Kidney (tissue), 14 donors: ENCODE results near the gene FRMD4A. TPM values are rescaled to one million over a fixed set of nuclear protein-coding genes. Genes with fewer than 3 reads are reported as not detected.

Source experiments
- DNase-seq, 5 donors: peaks; one replicate each; pipeline ENCODE4 v3.0.0-alpha.2; 2013 to 2020
- FAIRE-seq: peaks from 2 replicates; lab custom pipeline; 2012; peaks lifted over from hg19 to GRCh38; lab: Jason Lieb, UNC
- H3K27ac ChIP-seq, 2 donors: one replicate each; pipeline ENCODE4 v1.7.0; 2013; ENCODE audit warnings: low read depth in 2 of 2, low read length in 2 of 2, inconsistent platforms in 1 of 2
- H3K27me3 ChIP-seq: one replicate; pipeline ENCODE4 v1.7.1; 2013; ENCODE audit warnings: low read length, inconsistent platforms; ENCODE audit not compliant: control insufficient read depth, insufficient read depth
- H3K36me3 ChIP-seq, 3 donors: one replicate each; pipeline versions ENCODE4 v1.7.0 to v1.7.1; 2013; ENCODE audit warnings: low read length in 3 of 3, control low read depth in 1 of 3, inconsistent platforms in 1 of 3; ENCODE audit not compliant: insufficient read depth in 3 of 3, control insufficient read depth in 2 of 3
- H3K4me1 ChIP-seq, 3 donors: one replicate each; pipeline versions ENCODE4 v1.7.0 to v1.7.1; 2013; ENCODE audit warnings: low read length in 3 of 3, inconsistent platforms in 1 of 3, low read depth in 1 of 3; ENCODE audit not compliant: control insufficient read depth in 2 of 3, insufficient read depth in 2 of 3
- H3K4me3 ChIP-seq, 3 donors: one replicate each; pipeline versions ENCODE4 v1.7.0 to v1.8.1; 2013; ENCODE audit warnings: low read length in 3 of 3, control low read depth in 1 of 3, inconsistent platforms in 1 of 3
- H3K9ac ChIP-seq, 3 donors: one replicate each; pipeline versions ENCODE4 v1.7.0 to v1.7.1; 2013; ENCODE audit warnings: low read length in 3 of 3, control low read depth in 1 of 3, inconsistent platforms in 1 of 3
- H3K9me3 ChIP-seq, 3 donors: one replicate each; pipeline versions ENCODE4 v1.7.0 to v1.7.1; 2013; ENCODE audit warnings: low read length in 3 of 3, control low read depth in 1 of 3, inconsistent platforms in 1 of 3; ENCODE audit not compliant: control insufficient read depth in 2 of 3, insufficient read depth in 1 of 3
- intact Hi-C: fragments of 100-400 bp; cut with DNase I; formaldehyde crosslinking; loops from one replicate; pipeline ENCODE4 v1.11.1; 2022
- polyA plus RNA-seq: library from polyadenylated mRNA; stranded (reverse); fragments of 350-450 nt; fragmentation: Illumina TruSeq; extraction: RNeasy Lipid Tissue Mini Kit (QIAGEN cat#74804); gene quantifications from one replicate; pipeline ENCODE4 v1.2.3, GENCODE V29; 2014; ENCODE audit warnings: low read depth, low replicate concordance; ENCODE audit not compliant: insufficient read depth
- total RNA-seq: library from RNA; stranded (reverse); fragmentation: NEBNext Ultra II Directional; extraction: Animal tissue kit (Norgen Biotek cat#: 25700); gene quantifications from one replicate; pipeline ENCODE4 v1.2.1, GENCODE V29; 2021
- TF ChIP-seq, protein P1 (sequence below): IDR thresholded peaks from 3 replicates; pipeline ENCODE4 v1.5.1; 2012; ENCODE audit warnings: mild to moderate bottlenecking, moderate library complexity, borderline replicate concordance; ENCODE audit not compliant: insufficient read depth; ENCODE audit errors: extremely low read depth
- donor health status: control.
- donor health status: control.
- donor health status: control.
- donor health status: control.
- donor health status: control.
- donor health status: DM: yes; HTN: yes; CAD: no.
- donor health status: Normal renal cell carcinoma (clear cell type).

Gene FRMD4A
- total and polyA plus RNA-seq, 2 donors from 2014 or later: 16.0 to 68.2 TPM

DNA sequence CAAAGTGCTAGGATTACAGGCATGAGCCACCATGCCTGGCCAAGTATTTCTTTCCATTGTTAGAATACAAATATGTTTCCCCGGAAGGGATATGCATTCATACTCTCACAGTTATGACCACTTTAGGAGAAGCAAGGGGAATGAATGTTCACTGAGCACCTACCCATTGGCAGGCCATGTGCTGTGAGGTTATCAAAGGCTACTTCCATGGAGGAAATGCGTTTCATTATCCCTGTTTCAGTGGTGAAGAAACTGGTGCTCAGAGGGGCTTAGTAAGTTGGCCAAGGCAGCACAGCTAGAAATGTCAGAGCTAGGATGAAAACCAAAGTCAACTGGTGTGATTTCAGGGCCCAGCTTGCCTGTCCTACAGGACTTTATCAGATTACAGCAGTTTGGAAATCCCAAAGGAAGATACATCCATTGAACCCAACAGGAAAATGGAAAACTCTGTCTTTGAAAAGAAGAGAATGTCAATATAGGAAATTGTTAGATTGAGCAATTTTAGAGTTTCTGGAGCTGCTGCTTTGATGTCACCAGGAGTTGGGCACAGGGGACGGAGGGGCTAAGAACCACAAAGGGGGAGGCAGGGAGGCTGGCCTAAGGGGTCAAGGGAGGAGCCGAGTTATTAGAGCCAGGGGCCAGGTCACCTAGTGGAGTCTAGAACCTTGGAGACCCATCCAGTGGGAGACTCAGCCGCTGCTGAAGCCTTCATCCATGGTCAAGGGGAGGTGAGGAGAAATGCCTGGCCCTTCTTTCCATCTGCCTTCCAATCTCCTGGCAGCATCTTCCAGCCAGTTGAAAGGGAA, 319.8 kb downstream of the FRMD4A start:
- Histone ChIP-seq H3K27me3 (no peaks in the 10 kb centered on the region), H3K36me3 (no peaks in the 10 kb centered on the region), H3K9ac (no peak overlapping the region), H3K9me3 (no peaks in the 10 kb centered on the region), H3K27ac (no peak overlapping the region), H3K4me3 (no peak overlapping the region), H3K4me1 (peaks cover 0 to 7% (median 6%) of the 10 kb centered on the region in 3 donors)
- TF ChIP-seq, protein P1, sequence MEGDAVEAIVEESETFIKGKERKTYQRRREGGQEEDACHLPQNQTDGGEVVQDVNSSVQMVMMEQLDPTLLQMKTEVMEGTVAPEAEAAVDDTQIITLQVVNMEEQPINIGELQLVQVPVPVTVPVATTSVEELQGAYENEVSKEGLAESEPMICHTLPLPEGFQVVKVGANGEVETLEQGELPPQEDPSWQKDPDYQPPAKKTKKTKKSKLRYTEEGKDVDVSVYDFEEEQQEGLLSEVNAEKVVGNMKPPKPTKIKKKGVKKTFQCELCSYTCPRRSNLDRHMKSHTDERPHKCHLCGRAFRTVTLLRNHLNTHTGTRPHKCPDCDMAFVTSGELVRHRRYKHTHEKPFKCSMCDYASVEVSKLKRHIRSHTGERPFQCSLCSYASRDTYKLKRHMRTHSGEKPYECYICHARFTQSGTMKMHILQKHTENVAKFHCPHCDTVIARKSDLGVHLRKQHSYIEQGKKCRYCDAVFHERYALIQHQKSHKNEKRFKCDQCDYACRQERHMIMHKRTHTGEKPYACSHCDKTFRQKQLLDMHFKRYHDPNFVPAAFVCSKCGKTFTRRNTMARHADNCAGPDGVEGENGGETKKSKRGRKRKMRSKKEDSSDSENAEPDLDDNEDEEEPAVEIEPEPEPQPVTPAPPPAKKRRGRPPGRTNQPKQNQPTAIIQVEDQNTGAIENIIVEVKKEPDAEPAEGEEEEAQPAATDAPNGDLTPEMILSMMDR: no peak
- no peak for DNase-seq
- no peak for FAIRE-seq
- intact Hi-C loops: no loop called here

DNA sequence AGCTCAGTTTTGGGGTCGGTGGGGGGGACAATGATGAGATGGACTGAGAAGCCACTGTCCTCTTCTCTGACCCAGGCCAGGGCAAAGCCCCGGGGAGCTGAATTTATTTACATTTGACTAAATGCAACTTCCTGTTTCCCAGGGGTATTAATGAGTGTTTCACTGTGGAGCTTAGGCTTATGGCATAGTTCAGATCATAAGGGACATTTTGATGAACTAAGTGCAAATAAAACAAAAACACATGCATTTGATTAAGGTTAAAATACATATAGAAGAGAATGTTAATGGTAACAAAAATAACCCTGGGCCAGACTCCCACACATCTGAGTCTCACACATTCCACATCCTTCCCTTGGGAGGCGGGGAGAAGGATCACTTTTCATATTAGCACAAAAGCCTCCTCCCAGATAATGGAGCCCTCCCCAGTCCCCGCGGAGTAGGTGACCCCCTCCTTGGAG, 320.6 kb downstream of the FRMD4A start:
- H3K27me3 ChIP-seq: no peaks in the 10 kb centered on the region
- no peak overlapping the region for H3K9ac ChIP-seq
- no peak overlapping the region for H3K27ac ChIP-seq
- DNase-seq (peak in 4 of 5 donors; percentile 58 to 89 (median 80)), FAIRE-seq (no peak)
- TF ChIP-seq, protein P1: no peak
- intact Hi-C loops: no loop called here
- no peaks in the 10 kb centered on the region for H3K36me3 ChIP-seq
- peak overlapping the region in 1 of 3 donors; percentile 41 for H3K4me3 ChIP-seq
- no peaks in the 10 kb centered on the region for H3K9me3 ChIP-seq
- peaks cover 0 to 6% (median 6%) of the 10 kb centered on the region in 3 donors for H3K4me1 ChIP-seq

DNA sequence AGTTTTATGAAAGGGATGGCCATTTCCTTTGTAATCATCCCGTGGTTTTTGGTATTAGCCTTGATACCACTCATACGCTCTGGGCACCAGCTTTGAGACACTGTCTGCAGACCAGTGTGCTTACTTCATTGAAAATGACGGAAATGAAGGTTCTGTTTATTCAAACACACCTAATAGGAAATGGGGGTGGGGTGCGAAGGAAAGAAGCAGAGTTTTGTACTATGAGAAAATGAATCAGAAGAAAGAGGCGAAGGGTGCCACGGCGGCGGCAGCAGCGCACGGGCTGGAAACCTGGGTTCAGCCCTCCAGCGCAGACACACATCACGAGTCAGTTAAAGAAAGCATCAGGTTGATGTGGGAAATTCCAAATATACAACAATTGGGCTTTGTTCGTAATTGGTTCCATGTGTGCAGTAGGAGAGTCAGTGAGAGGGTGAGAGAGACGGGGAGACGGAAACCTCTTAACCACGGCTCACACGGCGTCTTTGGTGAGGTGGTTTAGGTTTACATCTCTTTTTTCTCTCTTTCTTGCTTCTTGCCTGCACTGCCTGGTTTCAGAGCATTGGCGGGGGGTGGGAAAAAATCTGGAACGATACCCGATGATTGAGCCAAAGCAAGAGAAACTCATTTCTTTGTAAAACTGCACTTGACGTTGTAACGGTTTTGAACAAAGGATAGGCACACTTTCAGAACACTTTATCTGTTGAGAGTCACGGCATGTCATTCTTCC, 321.2 kb downstream of the FRMD4A start:
- H3K27me3 ChIP-seq: no peaks in the 10 kb centered on the region
- H3K9me3 ChIP-seq: no peaks in the 10 kb centered on the region
- TF ChIP-seq, protein P1: no peak
- FAIRE-seq: no peak
- DNase-seq: peak in 3 of 5 donors; percentile 37 to 74 (median 65)
- peaks cover 0 to 6% (median 6%) of the 10 kb centered on the region in 3 donors for H3K4me1 ChIP-seq
- peak overlapping the region in 1 of 3 donors; percentile 38 for H3K9ac ChIP-seq
- peak overlapping the region; percentile 8 to 48 (median 41) for H3K4me3 ChIP-seq
- H3K36me3 ChIP-seq: no peaks in the 10 kb centered on the region
- intact Hi-C loops: no loop called here
- no peak overlapping the region for H3K27ac ChIP-seq
